Measurements from ENCODE around the gene TMEM42. TPM values are rescaled to one million over a fixed set of nuclear protein-coding genes. Genes with fewer than 3 reads are reported as not detected.

Gene TMEM42
- total RNA-seq, 4 donors from 2014 or later = 20.7 to 40.4 (median 32.6) TPM

DNA sequence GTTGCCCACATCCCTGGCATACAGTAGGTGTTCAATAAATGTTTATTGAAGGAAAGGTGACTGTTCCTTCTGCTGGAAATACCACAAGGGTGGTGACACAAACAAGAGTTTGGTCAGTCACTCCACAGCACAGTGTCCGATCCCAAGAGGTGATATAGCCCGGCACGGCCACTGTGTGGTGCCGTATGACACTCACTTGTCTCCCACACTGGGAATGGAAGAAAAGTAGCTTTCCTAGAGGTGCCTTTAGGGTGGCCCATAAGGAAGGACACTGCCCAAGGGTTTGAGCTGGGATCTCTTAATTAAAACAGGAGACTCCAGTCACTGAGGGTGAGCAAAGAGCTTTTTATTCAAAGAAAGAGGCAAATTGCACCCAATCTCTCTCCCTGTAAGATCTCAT lies 53.2 kb downstream of the TMEM42 start:
- 67 to 73% methylated on average over 4 of the region's 4 CpGs for WGBS, 2 donors
- DNase-seq (ENCODE audit: low spot score in 2 of 2) = no peak
- peaks cover 0 to 25% (median 0%) of the 10 kb centered on the region in 3 donors for H3K36me3 ChIP-seq
- no peaks in the 10 kb centered on the region for H3K27me3 ChIP-seq
- TF ChIP-seq, protein P1, sequence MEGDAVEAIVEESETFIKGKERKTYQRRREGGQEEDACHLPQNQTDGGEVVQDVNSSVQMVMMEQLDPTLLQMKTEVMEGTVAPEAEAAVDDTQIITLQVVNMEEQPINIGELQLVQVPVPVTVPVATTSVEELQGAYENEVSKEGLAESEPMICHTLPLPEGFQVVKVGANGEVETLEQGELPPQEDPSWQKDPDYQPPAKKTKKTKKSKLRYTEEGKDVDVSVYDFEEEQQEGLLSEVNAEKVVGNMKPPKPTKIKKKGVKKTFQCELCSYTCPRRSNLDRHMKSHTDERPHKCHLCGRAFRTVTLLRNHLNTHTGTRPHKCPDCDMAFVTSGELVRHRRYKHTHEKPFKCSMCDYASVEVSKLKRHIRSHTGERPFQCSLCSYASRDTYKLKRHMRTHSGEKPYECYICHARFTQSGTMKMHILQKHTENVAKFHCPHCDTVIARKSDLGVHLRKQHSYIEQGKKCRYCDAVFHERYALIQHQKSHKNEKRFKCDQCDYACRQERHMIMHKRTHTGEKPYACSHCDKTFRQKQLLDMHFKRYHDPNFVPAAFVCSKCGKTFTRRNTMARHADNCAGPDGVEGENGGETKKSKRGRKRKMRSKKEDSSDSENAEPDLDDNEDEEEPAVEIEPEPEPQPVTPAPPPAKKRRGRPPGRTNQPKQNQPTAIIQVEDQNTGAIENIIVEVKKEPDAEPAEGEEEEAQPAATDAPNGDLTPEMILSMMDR (IDR thresholded peaks at IDR 0.05) = no peak
- TF ChIP-seq POLR2A (IDR thresholded peaks at IDR 0.05) (no peak), EP300 (IDR thresholded peaks at IDR 0.05) (no peak)
- peaks cover 0 to 12% (median 6%) of the 10 kb centered on the region in 4 donors for H3K4me1 ChIP-seq
- H3K4me3 ChIP-seq = no peak overlapping the region
- H3K9me3 ChIP-seq = no peaks in the 10 kb centered on the region
- H3K27ac ChIP-seq = no peak overlapping the region

Other genes with a start within 250 kb of the TMEM42 start
- 10 to 100 TPM; 20.1 to 27.5 (median 21.6) TPM for gene ZNF197, start 236.9 kb upstream of the TMEM42 start, total RNA-seq
- gene ZNF35, start 213.2 kb upstream of the TMEM42 start, total RNA-seq = 10 to 100 TPM; 11.9 to 25.1 (median 16.5) TPM
- 1 to 10 TPM; 3.7 to 8.1 (median 6.1) TPM for gene ZNF502, start 149.3 kb upstream of the TMEM42 start, total RNA-seq
- 1 to 10 TPM; 4.2 to 8.3 (median 6.5) TPM for gene ZNF501, start 132.3 kb upstream of the TMEM42 start, total RNA-seq
- gene KIAA1143, start 100.3 kb upstream of the TMEM42 start, total RNA-seq = 10 to 100 TPM; 20.7 to 27.4 (median 25.9) TPM
- under 1 TPM; 0.60 to 0.87 (median 0.71) TPM for gene KIF15, start 100.1 kb upstream of the TMEM42 start, total RNA-seq
- not detected for gene TGM4, start 12.7 kb downstream of the TMEM42 start, total RNA-seq
- gene ZDHHC3, start 114.3 kb downstream of the TMEM42 start, total RNA-seq = 100 to 1,000 TPM in 3 of 4 donors, 10 to 100 TPM in 1; 98.4 to 139 (median 117) TPM
- 10 to 100 TPM; 48.3 to 67.7 (median 64.2) TPM for gene EXOSC7, start 114.3 kb downstream of the TMEM42 start, total RNA-seq
- 100 to 1,000 TPM; 137 to 819 (median 340) TPM for gene CLEC3B, start 164.4 kb downstream of the TMEM42 start, total RNA-seq

Data from tibial nerve (tissue), 4 donors.